DOHH2 (cell line): ENCODE measurements around the gene COG1.

Experiments used
- H3F3A ChIP-seq: fragments of 200-600 bp; sonication (generic), shearing (Covaris generic); 2 replicates; pipeline ENCODE4 v1.6.0; 2016; ENCODE audit warnings: antibody characterized with exemption, mild to moderate bottlenecking; ENCODE audit not compliant: control insufficient read depth, insufficient read depth
- H3K27ac ChIP-seq: fragments of 200-600 bp; sonication (generic); 2 replicates; pipeline ENCODE4 v1.5.1; 2014; ENCODE audit warnings: low read depth, mild to moderate bottlenecking, low read length, moderate library complexity
- H3K27me3 ChIP-seq: fragments of 200-600 bp; sonication (generic); 2 replicates; pipeline ENCODE4 v1.6.1; 2014; ENCODE audit warnings: mild to moderate bottlenecking, low read length, mixed read lengths; ENCODE audit not compliant: control insufficient read depth
- H3K36me3 ChIP-seq: fragments of 200-600 bp; sonication (generic); 2 replicates; pipeline ENCODE4 v1.6.1; 2014; ENCODE audit warnings: mild to moderate bottlenecking, low read length, moderate library complexity, mixed read lengths; ENCODE audit not compliant: control insufficient read depth
- H3K4me1 ChIP-seq: fragments of 200-600 bp; sonication (generic); 2 replicates; pipeline ENCODE4 v1.6.1; 2014; ENCODE audit warnings: mild to moderate bottlenecking, low read length, mixed read lengths; ENCODE audit not compliant: control insufficient read depth
- H3K4me2 ChIP-seq: fragments of 200-600 bp; sonication (generic); 2 replicates; pipeline ENCODE4 v1.6.0; 2014; ENCODE audit warnings: mild to moderate bottlenecking, low read length, moderate library complexity
- H3K4me3 ChIP-seq: fragments of 200-600 bp; sonication (generic); 2 replicates; pipeline ENCODE4 v1.5.1; 2014; ENCODE audit warnings: mild to moderate bottlenecking, low read length, mixed read lengths
- H3K79me2 ChIP-seq: fragments of 200-600 bp; sonication (generic); 2 replicates; pipeline ENCODE4 v1.6.1; 2014; ENCODE audit warnings: mild to moderate bottlenecking, low read length, mixed read lengths; ENCODE audit not compliant: control insufficient read depth
- H3K9me2 ChIP-seq: fragments of 200-600 bp; sonication (generic); replicated peaks from 2 replicates; pipeline ENCODE4 v1.6.1; 2014; ENCODE audit warnings: mild to moderate bottlenecking, low read length, mixed read lengths; ENCODE audit not compliant: control insufficient read depth
- H3K9me3 ChIP-seq: fragments of 200-600 bp; sonication (generic); 2 replicates; pipeline ENCODE4 v1.6.1; 2014; ENCODE audit warnings: antibody characterized with exemption, low read length, mixed read lengths; ENCODE audit not compliant: control insufficient read depth, insufficient read depth
- H4K20me1 ChIP-seq: fragments of 200-600 bp; sonication (generic); 2 replicates; pipeline ENCODE4 v1.6.0; 2014; ENCODE audit warnings: low read depth, mild to moderate bottlenecking, antibody characterized with exemption, low read length, moderate library complexity; ENCODE audit not compliant: control insufficient read depth, insufficient read depth
- EZH2phosphoT487 ChIP-seq: fragments of 200-600 bp; sonication (generic); IDR thresholded peaks from 2 replicates; pipeline ENCODE4 v1.6.1; 2017; ENCODE audit warnings: borderline replicate concordance, mild to moderate bottlenecking, antibody characterized with exemption, low read length, moderate library complexity, mixed read lengths
- TF ChIP-seq, protein P1 (sequence below): fragments of 200-600 bp; sonication (generic); IDR thresholded peaks from one replicate; pipeline ENCODE4 v1.5.1; 2014; ENCODE audit warnings: antibody characterized with exemption, mild to moderate bottlenecking, low read depth, low read length; ENCODE audit not compliant: poor library complexity, severe bottlenecking

Gene COG1

DNA sequence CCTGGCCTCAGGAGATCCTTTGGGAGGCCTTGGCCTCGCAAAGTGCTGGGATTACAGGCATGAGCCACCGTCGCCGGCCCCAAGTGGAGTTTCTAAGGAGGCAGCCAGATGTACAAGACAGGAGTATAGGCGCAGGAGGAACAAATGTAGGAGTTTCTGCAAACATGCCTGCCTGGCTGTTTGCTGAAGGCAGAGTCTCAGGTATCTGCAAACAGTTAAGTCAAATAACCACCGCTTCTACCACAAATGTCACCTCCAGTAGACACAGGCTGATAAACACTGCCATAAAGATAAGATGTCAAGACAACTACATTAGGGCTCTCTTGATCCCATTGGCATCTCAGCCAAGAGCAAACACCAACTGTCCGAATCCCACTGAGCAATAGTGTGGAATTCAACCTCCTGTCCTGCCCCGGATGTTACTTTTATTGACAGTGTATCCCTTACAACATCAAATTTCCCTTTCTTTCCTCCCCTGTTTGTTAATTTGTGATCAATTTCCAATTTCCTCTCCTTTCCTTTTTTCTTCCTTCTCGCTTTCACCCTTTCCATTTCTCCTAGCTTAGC is 5.6 kb upstream of the COG1 start:
- Histone ChIP-seq H3K4me2 (no peak overlapping the region), H3K36me3 (peaks cover 18% of the 10 kb centered on the region), H3K4me1 (peaks cover 8% of the 10 kb centered on the region), H3K27ac (no peak overlapping the region), H4K20me1 (no peaks in the 10 kb centered on the region), H3K9me3 (no peaks in the 10 kb centered on the region), H3F3A (no peaks in the 10 kb centered on the region), H3K4me3 (no peak overlapping the region), H3K9me2 (no peaks in the 10 kb centered on the region), H3K27me3 (no peaks in the 10 kb centered on the region), H3K79me2 (peaks cover 32% of the 10 kb centered on the region)
- TF ChIP-seq EZH2phosphoT487: no peak
- TF ChIP-seq, protein P1, sequence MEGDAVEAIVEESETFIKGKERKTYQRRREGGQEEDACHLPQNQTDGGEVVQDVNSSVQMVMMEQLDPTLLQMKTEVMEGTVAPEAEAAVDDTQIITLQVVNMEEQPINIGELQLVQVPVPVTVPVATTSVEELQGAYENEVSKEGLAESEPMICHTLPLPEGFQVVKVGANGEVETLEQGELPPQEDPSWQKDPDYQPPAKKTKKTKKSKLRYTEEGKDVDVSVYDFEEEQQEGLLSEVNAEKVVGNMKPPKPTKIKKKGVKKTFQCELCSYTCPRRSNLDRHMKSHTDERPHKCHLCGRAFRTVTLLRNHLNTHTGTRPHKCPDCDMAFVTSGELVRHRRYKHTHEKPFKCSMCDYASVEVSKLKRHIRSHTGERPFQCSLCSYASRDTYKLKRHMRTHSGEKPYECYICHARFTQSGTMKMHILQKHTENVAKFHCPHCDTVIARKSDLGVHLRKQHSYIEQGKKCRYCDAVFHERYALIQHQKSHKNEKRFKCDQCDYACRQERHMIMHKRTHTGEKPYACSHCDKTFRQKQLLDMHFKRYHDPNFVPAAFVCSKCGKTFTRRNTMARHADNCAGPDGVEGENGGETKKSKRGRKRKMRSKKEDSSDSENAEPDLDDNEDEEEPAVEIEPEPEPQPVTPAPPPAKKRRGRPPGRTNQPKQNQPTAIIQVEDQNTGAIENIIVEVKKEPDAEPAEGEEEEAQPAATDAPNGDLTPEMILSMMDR: no peak

DNA sequence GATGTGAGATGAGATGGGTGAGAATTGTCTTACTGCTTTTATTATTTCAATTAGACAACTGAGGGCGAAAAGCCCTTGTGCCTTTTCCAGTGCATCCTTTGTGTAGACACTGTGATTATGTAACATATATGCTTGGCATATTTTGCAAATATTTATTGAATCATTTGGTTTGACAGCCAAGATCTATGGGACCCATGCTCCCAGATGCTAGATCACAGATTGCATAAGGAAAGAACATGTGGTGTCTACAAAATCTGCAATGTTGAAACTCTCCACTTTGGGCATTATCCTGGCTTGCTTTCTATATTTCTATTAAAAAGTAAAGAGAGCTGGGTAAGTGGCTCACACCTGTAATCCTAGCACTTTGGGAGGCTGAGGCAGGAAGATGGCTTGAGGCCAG is 4.8 kb upstream of the COG1 start:
- Histone ChIP-seq H3F3A (no peaks in the 10 kb centered on the region), H3K4me3 (no peak overlapping the region), H3K4me2 (no peak overlapping the region), H3K4me1 (peaks cover 8% of the 10 kb centered on the region), H3K9me2 (no peaks in the 10 kb centered on the region), H3K27me3 (no peaks in the 10 kb centered on the region), H4K20me1 (no peaks in the 10 kb centered on the region), H3K9me3 (no peaks in the 10 kb centered on the region), H3K27ac (no peak overlapping the region), H3K36me3 (peaks cover 19% of the 10 kb centered on the region), H3K79me2 (peaks cover 33% of the 10 kb centered on the region)
- no peak for TF ChIP-seq EZH2phosphoT487
- TF ChIP-seq, protein P1: no peak

DNA sequence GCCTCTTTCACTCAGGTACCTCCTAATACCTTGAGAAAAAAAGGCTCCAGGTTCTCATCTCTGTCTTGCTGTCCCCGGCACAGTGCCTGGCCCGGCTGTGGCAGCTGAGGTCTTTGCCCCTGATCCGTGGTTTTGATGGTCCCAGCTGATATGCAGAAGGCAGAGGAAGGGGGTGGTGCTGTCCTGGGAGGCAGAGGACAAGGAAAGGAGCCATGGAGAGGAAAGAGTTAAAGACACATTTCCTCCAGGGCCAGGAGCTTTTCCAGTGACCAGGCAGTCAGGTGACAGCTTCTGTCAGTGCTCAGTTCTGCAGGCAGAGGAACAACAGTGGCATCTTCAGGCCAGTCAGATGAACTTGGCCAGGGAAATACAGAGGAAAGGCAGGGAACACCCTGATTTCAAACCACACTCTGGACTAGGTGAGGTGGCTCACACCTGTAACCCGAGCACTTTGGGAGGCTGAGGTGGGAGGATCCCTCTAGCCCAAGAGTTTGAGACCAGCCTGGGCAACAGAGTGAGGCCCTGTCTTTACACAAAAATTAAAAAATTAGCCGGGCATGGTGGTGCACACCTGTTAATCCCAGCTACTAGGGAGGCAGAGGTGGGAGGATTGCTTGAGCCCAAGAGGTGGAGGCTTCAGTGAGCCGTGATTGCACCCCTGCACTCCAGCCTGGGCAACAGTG is 3.3 kb upstream of the COG1 start:
- Histone ChIP-seq H3K79me2 (peaks cover 44% of the 10 kb centered on the region), H3F3A (no peaks in the 10 kb centered on the region), H3K4me2 (no peak overlapping the region), H3K9me2 (no peaks in the 10 kb centered on the region), H3K9me3 (no peaks in the 10 kb centered on the region), H3K27me3 (no peaks in the 10 kb centered on the region), H3K27ac (no peak overlapping the region), H4K20me1 (no peaks in the 10 kb centered on the region), H3K4me1 (peaks cover 15% of the 10 kb centered on the region), H3K36me3 (peaks cover 23% of the 10 kb centered on the region), H3K4me3 (no peak overlapping the region)
- TF ChIP-seq EZH2phosphoT487: no peak
- TF ChIP-seq, protein P1: no peak
